ENCODE data around the gene SHB.
A peak's percentile ranks its signal among the peaks of the same experiment; 100 is the strongest.

SHB gene

GRCh38 chr9:38015906-38016305 is 53.1 kb downstream of the SHB start:
- H2BK15ac ChIP-seq (replicated peaks; ENCODE audit: low read depth) = no peak overlapping the region
- H3K56ac ChIP-seq (ENCODE audit: low read length) = no peak overlapping the region
- H3K79me2 ChIP-seq (ENCODE audit: control insufficient read depth, insufficient read depth, low read length) = peaks cover 69% of the 10 kb centered on the region
- no peak overlapping the region for H2AK5ac ChIP-seq (ENCODE audit: low read length)
- peaks cover 58% of the 10 kb centered on the region for H3K79me1 ChIP-seq (ENCODE audit: low read length)
- no peak overlapping the region for H3K4me3 ChIP-seq (ENCODE audit: low read length)
- H2BK120ac ChIP-seq (ENCODE audit: low read depth, low read length) = no peak overlapping the region
- H3K27me3 ChIP-seq (ENCODE audit: insufficient read depth, low read length, poor library complexity) = no peaks in the 10 kb centered on the region
- no peak overlapping the region for H4K5ac ChIP-seq (ENCODE audit: low read length)
- no peak overlapping the region for H3K4me2 ChIP-seq (ENCODE audit: low read length)
- H3K18ac ChIP-seq (ENCODE audit: low read length) = no peak overlapping the region
- WGBS (ENCODE audit: extremely low coverage, insufficient coverage, low lambda C conversion rate) = no CpG with 5 or more reads among the region's 7 CpGs
- H3K4ac ChIP-seq (ENCODE audit: low read depth, low read length) = no peak overlapping the region
- no peak overlapping the region for H3K27ac ChIP-seq (ENCODE audit: low read depth, low read length)
- no peak for DNase-seq
- H3K36me3 ChIP-seq (ENCODE audit: control insufficient read depth, insufficient read depth, low read length) = peaks cover 4% of the 10 kb centered on the region
- H3K9ac ChIP-seq (ENCODE audit: low read length) = no peak overlapping the region
- H3K23ac ChIP-seq (ENCODE audit: low read length) = no peak overlapping the region
- peaks cover 37% of the 10 kb centered on the region for H3K4me1 ChIP-seq (ENCODE audit: control insufficient read depth, low read depth, low read length)
- no peak overlapping the region for H4K8ac ChIP-seq (ENCODE audit: low read depth, low read length)
- H2BK5ac ChIP-seq (ENCODE audit: low read length) = no peak overlapping the region

- Histone ChIP-seq H3K23ac (ENCODE audit: low read length) (no peak overlapping the region), H3K18ac (ENCODE audit: low read length) (no peak overlapping the region), H2BK15ac (replicated peaks; ENCODE audit: low read depth) (no peak overlapping the region), H4K5ac (ENCODE audit: low read length) (no peak overlapping the region), H3K56ac (ENCODE audit: low read length) (no peak overlapping the region), H3K4me3 (ENCODE audit: low read length) (no peak overlapping the region), H2AK5ac (ENCODE audit: low read length) (no peak overlapping the region), H3K36me3 (ENCODE audit: control insufficient read depth, insufficient read depth, low read length) (peaks cover 4% of the 10 kb centered on the region), H3K4me2 (ENCODE audit: low read length) (no peak overlapping the region), H3K27ac (ENCODE audit: low read depth, low read length) (no peak overlapping the region), H3K4me1 (ENCODE audit: control insufficient read depth, low read depth, low read length) (peaks cover 35% of the 10 kb centered on the region), H3K79me2 (ENCODE audit: control insufficient read depth, insufficient read depth, low read length) (peaks cover 70% of the 10 kb centered on the region), H2BK120ac (ENCODE audit: low read depth, low read length) (no peak overlapping the region), H4K8ac (ENCODE audit: low read depth, low read length) (no peak overlapping the region), H3K79me1 (ENCODE audit: low read length) (peaks cover 62% of the 10 kb centered on the region), H2BK5ac (ENCODE audit: low read length) (no peak overlapping the region), H3K9ac (ENCODE audit: low read length) (no peak overlapping the region), H3K4ac (ENCODE audit: low read depth, low read length) (no peak overlapping the region), H3K27me3 (ENCODE audit: insufficient read depth, low read length, poor library complexity) (no peaks in the 10 kb centered on the region)
- no CpG with 5 or more reads among the region's 4 CpGs for WGBS (ENCODE audit: extremely low coverage, insufficient coverage, low lambda C conversion rate)
- DNase-seq = peak; percentile 66
Observed at GRCh38 chr9:38015266-38015665, 53.8 kb downstream of the SHB start.

- Histone ChIP-seq H3K4me1 (ENCODE audit: control insufficient read depth, low read depth, low read length) (peaks cover 29% of the 10 kb centered on the region), H2BK15ac (replicated peaks; ENCODE audit: low read depth) (no peak overlapping the region), H2BK120ac (ENCODE audit: low read depth, low read length) (no peak overlapping the region), H4K5ac (ENCODE audit: low read length) (no peak overlapping the region), H3K36me3 (ENCODE audit: control insufficient read depth, insufficient read depth, low read length) (peaks cover 4% of the 10 kb centered on the region), H2AK5ac (ENCODE audit: low read length) (no peak overlapping the region), H3K79me2 (ENCODE audit: control insufficient read depth, insufficient read depth, low read length) (peaks cover 71% of the 10 kb centered on the region), H4K8ac (ENCODE audit: low read depth, low read length) (no peak overlapping the region), H3K4me3 (ENCODE audit: low read length) (no peak overlapping the region), H3K23ac (ENCODE audit: low read length) (no peak overlapping the region), H3K4ac (ENCODE audit: low read depth, low read length) (no peak overlapping the region), H3K27ac (ENCODE audit: low read depth, low read length) (no peak overlapping the region), H3K79me1 (ENCODE audit: low read length) (peaks cover 60% of the 10 kb centered on the region), H3K56ac (ENCODE audit: low read length) (no peak overlapping the region), H3K9ac (ENCODE audit: low read length) (no peak overlapping the region), H3K4me2 (ENCODE audit: low read length) (no peak overlapping the region), H3K27me3 (ENCODE audit: insufficient read depth, low read length, poor library complexity) (no peaks in the 10 kb centered on the region), H3K18ac (ENCODE audit: low read length) (no peak overlapping the region), H2BK5ac (ENCODE audit: low read length) (no peak overlapping the region)
- no peak for DNase-seq
- no CpG with 5 or more reads among the region's 9 CpGs for WGBS (ENCODE audit: extremely low coverage, insufficient coverage, low lambda C conversion rate)
Observed at GRCh38 chr9:38012767-38013450, 56.1 kb downstream of the SHB start.

- no peak overlapping the region for H2BK120ac ChIP-seq (ENCODE audit: low read depth, low read length)
- H3K4me1 ChIP-seq (ENCODE audit: control insufficient read depth, low read depth, low read length) = peaks cover 21% of the 10 kb centered on the region
Observed at GRCh38 chr9:38011991-38012390, 57.0 kb downstream of the SHB start.

GRCh38 chr9:38010918-38011704 is 57.9 kb downstream of the SHB start:
- no peak overlapping the region for H2BK5ac ChIP-seq (ENCODE audit: low read length)
- H3K79me1 ChIP-seq (ENCODE audit: low read length) = peaks cover 61% of the 10 kb centered on the region
- no peak overlapping the region for H3K27ac ChIP-seq (ENCODE audit: low read depth, low read length)
- peaks cover 75% of the 10 kb centered on the region for H3K79me2 ChIP-seq (ENCODE audit: control insufficient read depth, insufficient read depth, low read length)
- no CpG with 5 or more reads among the region's 7 CpGs for WGBS (ENCODE audit: extremely low coverage, insufficient coverage, low lambda C conversion rate)
- peaks cover 4% of the 10 kb centered on the region for H3K36me3 ChIP-seq (ENCODE audit: control insufficient read depth, insufficient read depth, low read length)
- H3K18ac ChIP-seq (ENCODE audit: low read length) = no peak overlapping the region
- no peak overlapping the region for H2BK15ac ChIP-seq (replicated peaks; ENCODE audit: low read depth)
- H3K23ac ChIP-seq (ENCODE audit: low read length) = no peak overlapping the region
- no peak for DNase-seq
- no peak overlapping the region for H3K4me3 ChIP-seq (ENCODE audit: low read length)
- no peak overlapping the region for H2AK5ac ChIP-seq (ENCODE audit: low read length)
- peaks cover 13% of the 10 kb centered on the region for H3K4me1 ChIP-seq (ENCODE audit: control insufficient read depth, low read depth, low read length)
- no peak overlapping the region for H4K5ac ChIP-seq (ENCODE audit: low read length)
- no peak overlapping the region for H2BK120ac ChIP-seq (ENCODE audit: low read depth, low read length)
- no peak overlapping the region for H3K56ac ChIP-seq (ENCODE audit: low read length)
- no peaks in the 10 kb centered on the region for H3K27me3 ChIP-seq (ENCODE audit: insufficient read depth, low read length, poor library complexity)
- H3K4me2 ChIP-seq (ENCODE audit: low read length) = no peak overlapping the region
- H3K9ac ChIP-seq (ENCODE audit: low read length) = no peak overlapping the region
- no peak overlapping the region for H3K4ac ChIP-seq (ENCODE audit: low read depth, low read length)
- H4K8ac ChIP-seq (ENCODE audit: low read depth, low read length) = no peak overlapping the region

More at GRCh38 chr9:38011991-38012390, 57.0 kb downstream of the SHB start:
- Histone ChIP-seq H4K5ac (ENCODE audit: low read length) (no peak overlapping the region), H3K79me1 (ENCODE audit: low read length) (peaks cover 63% of the 10 kb centered on the region), H4K8ac (ENCODE audit: low read depth, low read length) (no peak overlapping the region), H3K27ac (ENCODE audit: low read depth, low read length) (no peak overlapping the region), H3K36me3 (ENCODE audit: control insufficient read depth, insufficient read depth, low read length) (peaks cover 4% of the 10 kb centered on the region), H3K79me2 (ENCODE audit: control insufficient read depth, insufficient read depth, low read length) (peaks cover 75% of the 10 kb centered on the region), H3K23ac (ENCODE audit: low read length) (no peak overlapping the region), H3K4me2 (ENCODE audit: low read length) (no peak overlapping the region), H3K4ac (ENCODE audit: low read depth, low read length) (no peak overlapping the region), H2AK5ac (ENCODE audit: low read length) (no peak overlapping the region), H3K27me3 (ENCODE audit: insufficient read depth, low read length, poor library complexity) (no peaks in the 10 kb centered on the region), H3K4me3 (ENCODE audit: low read length) (no peak overlapping the region), H3K9ac (ENCODE audit: low read length) (no peak overlapping the region), H3K56ac (ENCODE audit: low read length) (no peak overlapping the region), H3K18ac (ENCODE audit: low read length) (no peak overlapping the region), H2BK15ac (replicated peaks; ENCODE audit: low read depth) (no peak overlapping the region), H2BK5ac (ENCODE audit: low read length) (no peak overlapping the region)
- DNase-seq = no peak
- WGBS (ENCODE audit: extremely low coverage, insufficient coverage, low lambda C conversion rate) = no CpG with 5 or more reads among the region's 5 CpGs

Measured in mesendoderm (in vitro differentiated cells).